GM15510 (cell line): ENCODE data around the gene ZNF343.

Experiments used
- POLR2A ChIP-seq: IDR thresholded peaks from 3 replicates; pipeline ENCODE4 v1.6.1; 2011; ENCODE audit warnings: borderline replicate concordance; ENCODE audit not compliant: insufficient read length; ENCODE audit errors: extremely low read depth

Gene ZNF343

GRCh38 chr20:2459981-2460751 lies 48.5 kb downstream of the ZNF343 start:
- no peak for TF ChIP-seq POLR2A

GRCh38 chr20:2458919-2459499 lies 49.7 kb downstream of the ZNF343 start:
- no peak for TF ChIP-seq POLR2A

- TF ChIP-seq POLR2A = no peak
Measured at GRCh38 chr20:2455771-2456497, 52.8 kb downstream of the ZNF343 start.

- TF ChIP-seq POLR2A = no peak
Measured at GRCh38 chr20:2453792-2454191, 54.9 kb downstream of the ZNF343 start.

GRCh38 chr20:2451939-2452732 lies 56.6 kb downstream of the ZNF343 start:
- no peak for TF ChIP-seq POLR2A

GRCh38 chr20:2451422-2451821 lies 57.3 kb downstream of the ZNF343 start:
- no peak for TF ChIP-seq POLR2A

- TF ChIP-seq POLR2A = no peak
Measured at GRCh38 chr20:2449386-2449785, 59.3 kb downstream of the ZNF343 start.

GRCh38 chr20:2446845-2447244 lies 61.9 kb downstream of the ZNF343 start:
- no peak for TF ChIP-seq POLR2A
